ENCODE measurements around the gene TMEM231.

GRCh38 chr16:75555213-75555706 lies 792 bp downstream of the TMEM231 start:
- TF ChIP-seq RAD21 (IDR thresholded peaks at IDR 0.05 in 1 of 2, conservative IDR thresholded peaks at IDR 0.05 in 1 of 2; ENCODE audit: low read depth in 2 of 2, low read length in 2 of 2) = no peak
- no peak for TF ChIP-seq HDAC6 (IDR thresholded peaks at IDR 0.05; ENCODE audit: low read depth, low read length)
- TF ChIP-seq, protein P1, sequence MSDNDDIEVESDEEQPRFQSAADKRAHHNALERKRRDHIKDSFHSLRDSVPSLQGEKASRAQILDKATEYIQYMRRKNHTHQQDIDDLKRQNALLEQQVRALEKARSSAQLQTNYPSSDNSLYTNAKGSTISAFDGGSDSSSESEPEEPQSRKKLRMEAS (IDR thresholded peaks at IDR 0.05) = no peak
- TF ChIP-seq ATF3 (IDR thresholded peaks at IDR 0.05; ENCODE audit: insufficient read depth, low read depth, low read length) = peak; percentile 45; the same call in 1 of the 2 replicates
- TF ChIP-seq EP300 (IDR thresholded peaks at IDR 0.05; ENCODE audit: borderline replicate concordance in 1 of 2, low read depth in 2 of 2, low read length in 2 of 2) = no peak
